Ascending aorta (tissue), 2 donors: ENCODE results near the gene GJD2. TPM values are rescaled to one million over a fixed set of nuclear protein-coding genes. Genes with fewer than 3 reads are reported as not detected.

ENCODE experiments used
- DNase-seq, 2 donors: peaks; one replicate each; pipeline ENCODE4 v3.0.0-alpha.2; 2019; ENCODE audit warnings: low spot score in 2 of 2
- H3K27ac ChIP-seq, 2 donors: fragments of 200-600 bp; sonication (generic); one replicate each; pipeline ENCODE4 v1.5.1; 2016 to 2017; ENCODE audit warnings: mild to moderate bottlenecking in 1 of 2
- H3K27me3 ChIP-seq: fragments of 200-600 bp; sonication (generic); one replicate; pipeline ENCODE4 v1.5.1; 2017
- H3K36me3 ChIP-seq, 2 donors: fragments of 200-600 bp; sonication (generic); one replicate each; pipeline ENCODE4 v1.5.1; 2016
- H3K4me1 ChIP-seq, 2 donors: fragments of 200-600 bp; sonication (generic); one replicate each; pipeline ENCODE4 v1.5.1; 2016 to 2017; ENCODE audit warnings: mild to moderate bottlenecking in 1 of 2
- H3K4me3 ChIP-seq, 2 donors: fragments of 200-600 bp; sonication (generic); one replicate each; pipeline ENCODE4 v1.5.1; 2016 to 2017; ENCODE audit warnings: mild to moderate bottlenecking in 1 of 2
- H3K9me3 ChIP-seq, 2 donors: fragments of 200-600 bp; sonication (generic); one replicate each; pipeline ENCODE4 v1.5.1; 2016
- intact Hi-C: fragments of 100-400 bp; cut with DNase I; formaldehyde crosslinking; loops from one replicate; pipeline ENCODE4 v1.15.1; 2023
- total RNA-seq: library from RNA; depleted of rRNA; stranded (reverse); fragments of >200 nt; gene quantifications from one replicate; pipeline ENCODE4 v1.1.0, GENCODE V29; 2016
- TF ChIP-seq, protein P1 (sequence below), 3 experiments: fragments of 200-600 bp in 2 of 3; fragments of 450-650 bp in 1 of 3; sonication (generic) in 2 of 3; IDR thresholded peaks; one replicate each; pipeline ENCODE4 v1.5.1; 2016 to 2019; ENCODE audit warnings: antibody characterized with exemption in 3 of 3, mild to moderate bottlenecking in 1 of 3, moderate library complexity in 1 of 3

GJD2 gene
- not detected for total RNA-seq

DNA sequence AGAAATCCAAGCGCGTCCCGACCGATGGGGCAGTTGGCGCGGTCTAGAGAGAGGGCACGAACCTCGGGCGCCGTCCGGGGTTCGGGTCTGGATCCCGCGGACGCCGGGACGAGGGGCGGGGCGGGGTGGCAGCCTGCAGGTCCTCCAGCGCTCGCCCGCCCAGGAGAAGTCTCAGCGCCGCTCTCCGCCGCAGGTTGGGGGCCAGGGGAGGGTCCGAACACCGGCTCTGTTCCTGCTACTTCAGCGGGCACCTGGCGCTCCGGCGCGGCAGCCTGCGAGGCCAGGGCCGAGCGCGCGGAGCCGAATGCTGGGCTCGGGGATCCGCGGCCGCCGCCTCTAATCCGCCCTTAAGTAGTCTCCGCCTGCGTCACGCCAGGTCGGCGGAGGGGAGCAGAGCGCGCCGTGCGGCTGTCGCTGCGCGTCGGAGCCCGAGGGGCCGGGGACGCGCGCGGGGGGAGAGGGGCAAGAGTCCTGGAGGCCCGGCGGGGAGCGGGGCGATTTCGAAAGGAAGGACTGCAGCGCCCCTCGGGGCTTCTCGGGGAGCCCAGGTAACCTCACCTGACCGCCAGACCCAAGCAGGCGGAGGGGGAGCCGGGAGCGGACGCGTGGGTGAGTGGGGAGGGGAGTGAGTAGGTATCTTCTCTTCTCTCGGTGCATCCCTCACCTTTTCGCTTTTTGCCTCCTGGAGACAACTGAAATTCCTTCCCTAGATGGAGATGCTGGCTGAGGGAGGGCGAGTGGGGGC, at the start of gene GJD2:
GJD2 (minus strand) TSS at position 325 of the 745 bp plus-strand sequence. CDS start 510 bp downstream, outside the sequence.
- peak within 1 kb of the TSS; percentile 35 to 42 for H3K4me3 ChIP-seq

DNA sequence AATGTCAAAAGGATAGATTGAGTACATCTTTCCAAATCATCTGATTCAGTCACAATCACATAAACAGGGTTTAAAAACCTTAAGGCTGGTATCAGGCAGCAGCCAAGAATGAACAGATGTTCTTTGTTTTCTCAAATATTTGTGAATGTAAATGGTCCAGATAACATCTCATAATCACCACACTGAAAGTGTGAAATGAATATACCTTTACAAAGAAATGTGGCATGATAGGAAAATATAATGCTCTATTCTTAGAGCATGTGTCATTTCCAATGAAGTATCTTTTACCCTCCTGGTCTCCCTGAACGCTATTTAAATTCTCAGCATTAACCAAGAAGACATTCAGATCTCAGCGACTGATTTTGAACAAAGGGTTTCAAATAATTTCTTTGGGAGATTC, 49.3 kb upstream of the GJD2 start:
- H3K27ac ChIP-seq: no peak overlapping the region
- no peaks in the 10 kb centered on the region for H3K27me3 ChIP-seq
- DNase-seq: no peak
- H3K4me3 ChIP-seq: no peak overlapping the region
- no peaks in the 10 kb centered on the region for H3K9me3 ChIP-seq
- peaks cover 0 to 15% of the 10 kb centered on the region in 2 donors for H3K4me1 ChIP-seq
- intact Hi-C loops: no loop called here
- TF ChIP-seq, protein P1, sequence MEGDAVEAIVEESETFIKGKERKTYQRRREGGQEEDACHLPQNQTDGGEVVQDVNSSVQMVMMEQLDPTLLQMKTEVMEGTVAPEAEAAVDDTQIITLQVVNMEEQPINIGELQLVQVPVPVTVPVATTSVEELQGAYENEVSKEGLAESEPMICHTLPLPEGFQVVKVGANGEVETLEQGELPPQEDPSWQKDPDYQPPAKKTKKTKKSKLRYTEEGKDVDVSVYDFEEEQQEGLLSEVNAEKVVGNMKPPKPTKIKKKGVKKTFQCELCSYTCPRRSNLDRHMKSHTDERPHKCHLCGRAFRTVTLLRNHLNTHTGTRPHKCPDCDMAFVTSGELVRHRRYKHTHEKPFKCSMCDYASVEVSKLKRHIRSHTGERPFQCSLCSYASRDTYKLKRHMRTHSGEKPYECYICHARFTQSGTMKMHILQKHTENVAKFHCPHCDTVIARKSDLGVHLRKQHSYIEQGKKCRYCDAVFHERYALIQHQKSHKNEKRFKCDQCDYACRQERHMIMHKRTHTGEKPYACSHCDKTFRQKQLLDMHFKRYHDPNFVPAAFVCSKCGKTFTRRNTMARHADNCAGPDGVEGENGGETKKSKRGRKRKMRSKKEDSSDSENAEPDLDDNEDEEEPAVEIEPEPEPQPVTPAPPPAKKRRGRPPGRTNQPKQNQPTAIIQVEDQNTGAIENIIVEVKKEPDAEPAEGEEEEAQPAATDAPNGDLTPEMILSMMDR (IDR thresholded peaks at IDR 0.05): no peak
- no peaks in the 10 kb centered on the region for H3K36me3 ChIP-seq

More for the DNA sequence above, at the start of gene GJD2:
- DNase-seq: no peak
- intact Hi-C loops: no loop called here
- no peaks in the 10 kb centered on the region for H3K36me3 ChIP-seq
- H3K27me3 ChIP-seq: peaks cover 6% of the 10 kb centered on the region
- TF ChIP-seq, protein P1 (IDR thresholded peaks at IDR 0.05): no peak
- H3K9me3 ChIP-seq: no peaks in the 10 kb centered on the region
- H3K4me1 ChIP-seq: peaks cover 0 to 4% of the 10 kb centered on the region in 2 donors
- H3K27ac ChIP-seq: no peak within 1 kb of the TSS

DNA sequence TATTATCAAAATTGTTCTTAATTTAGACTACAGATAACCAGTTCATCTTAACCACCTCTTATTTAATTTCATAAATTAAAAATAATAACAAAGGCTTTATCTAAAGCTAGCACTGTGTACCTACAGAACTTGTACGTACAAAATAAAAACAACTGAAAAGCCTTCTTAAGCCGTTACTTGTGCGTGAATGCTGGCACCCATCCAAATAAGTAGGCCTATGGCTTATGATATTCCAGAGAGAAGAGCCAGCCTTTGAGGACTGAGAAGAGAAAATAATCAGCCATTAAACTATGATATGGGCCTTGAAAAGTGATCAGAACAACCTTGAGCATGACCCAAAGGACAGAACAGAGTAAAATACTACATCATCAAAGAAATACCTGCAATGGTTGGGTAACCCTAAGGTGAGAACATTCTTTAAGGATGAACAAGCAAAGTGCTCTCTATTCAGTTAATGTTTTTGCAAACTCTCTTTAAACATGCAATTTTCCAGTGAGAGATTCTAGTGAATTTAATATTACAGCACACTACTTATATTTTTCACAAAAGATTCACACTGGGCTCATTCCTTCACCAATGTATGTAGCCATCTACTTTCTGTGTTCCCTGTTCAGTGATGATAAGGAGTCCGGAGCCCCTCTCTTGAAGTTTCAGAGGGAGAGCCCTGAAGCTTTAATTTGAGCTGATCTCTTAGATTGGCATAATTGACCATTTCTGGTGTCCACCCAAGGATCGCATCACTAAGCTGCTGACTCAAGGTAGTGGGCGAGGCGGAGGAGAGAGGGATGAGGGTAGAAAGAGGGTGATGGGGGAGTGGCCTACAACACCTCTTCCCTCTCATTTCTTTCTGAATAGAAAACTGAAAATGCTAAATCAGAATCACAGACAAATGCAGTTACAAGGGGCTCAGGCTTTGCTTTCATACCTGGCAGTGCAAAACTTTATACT, 48.3 kb upstream of the GJD2 start:
- no peak for DNase-seq
- H3K4me1 ChIP-seq: peaks cover 0 to 18% of the 10 kb centered on the region in 2 donors
- TF ChIP-seq, protein P1 (IDR thresholded peaks at IDR 0.05): no peak
- intact Hi-C loops: no loop called here
- no peaks in the 10 kb centered on the region for H3K36me3 ChIP-seq
- H3K9me3 ChIP-seq: no peaks in the 10 kb centered on the region
- H3K27ac ChIP-seq: no peak overlapping the region
- H3K4me3 ChIP-seq: no peak overlapping the region
- no peaks in the 10 kb centered on the region for H3K27me3 ChIP-seq

DNA sequence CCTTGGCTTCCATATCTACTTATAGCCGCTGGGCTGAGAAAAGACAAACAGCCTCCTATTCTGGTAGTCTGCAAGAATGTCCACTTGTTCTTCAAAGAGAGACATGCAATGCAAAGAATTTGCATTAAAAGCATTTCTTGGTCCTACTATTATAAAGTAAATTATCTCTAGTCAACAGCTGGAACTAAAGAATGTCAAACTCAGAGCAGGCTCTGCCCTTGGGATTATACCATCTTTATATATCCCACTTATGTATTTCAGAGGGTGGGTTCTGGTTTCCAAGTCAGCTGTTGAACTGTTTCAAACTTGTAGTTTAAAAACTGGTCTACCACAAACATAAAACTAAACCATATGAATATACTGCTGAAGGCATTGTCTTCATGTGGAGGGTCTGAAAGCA, 47.6 kb upstream of the GJD2 start:
- DNase-seq: no peak
- intact Hi-C loops: no loop called here

More for the DNA sequence above, 47.6 kb upstream of the GJD2 start:
- Histone ChIP-seq H3K36me3 (no peaks in the 10 kb centered on the region), H3K27me3 (no peaks in the 10 kb centered on the region), H3K27ac (no peak overlapping the region), H3K4me1 (peaks cover 0 to 18% of the 10 kb centered on the region in 2 donors), H3K9me3 (no peaks in the 10 kb centered on the region), H3K4me3 (no peak overlapping the region)
- TF ChIP-seq, protein P1 (IDR thresholded peaks at IDR 0.05): no peak
